ENCODE results near the gene ZNF235.
"Not testable (repeated sequence)": the region's sequence is repeated elsewhere in the genome, so short reads cannot be mapped to it uniquely, and the experiment has no call there.

The ZNF235 gene

GRCh38 chr19:44255705-44256411 lies 49.0 kb downstream of the ZNF235 start:
- no peak for DNase-seq

DNA sequence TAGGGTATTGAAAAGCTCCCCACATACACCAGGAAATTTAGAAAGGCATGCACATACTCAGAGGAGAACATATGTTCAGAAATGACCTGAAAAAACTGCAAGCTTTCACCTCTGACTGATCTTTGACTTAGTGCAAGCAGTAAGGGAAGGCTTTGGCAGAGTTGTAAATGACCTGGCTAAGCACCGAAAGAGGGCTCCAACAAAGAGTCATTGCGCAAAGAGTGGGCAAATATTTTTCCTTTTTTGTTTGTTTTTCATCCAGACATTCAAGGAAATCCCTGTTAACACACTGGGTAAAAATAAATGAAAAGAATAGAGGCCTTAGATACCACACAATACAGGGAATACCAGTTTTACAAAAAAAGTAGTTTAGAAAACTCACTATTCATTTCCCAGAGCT lies 50.3 kb downstream of the ZNF235 start:
- no peak for DNase-seq

DNA sequence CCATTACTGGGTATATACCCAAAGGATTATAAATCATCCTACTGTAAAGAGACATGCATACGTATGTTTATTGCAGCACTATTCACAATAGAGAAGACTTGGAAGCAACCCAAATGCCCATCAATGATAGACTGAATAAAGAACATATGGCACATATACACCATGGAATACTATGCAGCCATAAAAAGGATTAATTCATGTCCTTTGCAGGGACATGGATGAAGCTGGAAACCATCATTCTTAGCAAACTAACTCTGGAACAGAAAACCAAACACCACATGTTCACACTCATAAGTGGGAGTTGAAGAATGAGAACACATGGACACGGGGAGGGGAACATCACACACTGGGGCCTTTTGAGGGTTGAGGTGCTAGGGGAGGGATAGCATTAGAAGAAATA lies 51.4 kb downstream of the ZNF235 start:
- not testable (repeated sequence) for DNase-seq

DNA sequence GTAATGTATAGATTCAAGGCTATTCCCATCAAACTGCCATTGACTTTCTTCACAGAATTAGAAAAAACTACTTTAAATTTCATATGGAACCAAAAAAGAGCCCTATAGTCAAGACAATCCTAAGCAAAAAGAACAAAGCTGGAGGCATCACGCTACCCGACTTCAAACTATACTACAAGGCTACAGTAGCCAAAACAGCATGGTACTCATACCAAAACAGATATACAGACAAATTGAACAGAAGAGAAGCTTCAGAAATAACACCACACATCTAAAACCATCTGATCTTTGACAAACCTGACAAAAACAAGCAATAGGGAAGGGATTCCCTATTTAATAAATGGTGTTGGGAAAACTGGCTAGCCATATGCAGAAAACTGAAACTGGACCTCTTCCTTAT lies 52.5 kb downstream of the ZNF235 start:
- not testable (repeated sequence) for DNase-seq

GRCh38 chr19:44236384-44236783 lies 68.4 kb downstream of the ZNF235 start:
- DNase-seq = no peak
